ENCODE results near the gene SDHB. TPM values are rescaled to one million over a fixed set of nuclear protein-coding genes. Genes with fewer than 3 reads are reported as not detected.

Gene SDHB
- polyA plus RNA-seq, 1 donor (not counting 4 experiments of a cell fraction or from before 2014, with no cell fraction given) = 228 TPM

DNA sequence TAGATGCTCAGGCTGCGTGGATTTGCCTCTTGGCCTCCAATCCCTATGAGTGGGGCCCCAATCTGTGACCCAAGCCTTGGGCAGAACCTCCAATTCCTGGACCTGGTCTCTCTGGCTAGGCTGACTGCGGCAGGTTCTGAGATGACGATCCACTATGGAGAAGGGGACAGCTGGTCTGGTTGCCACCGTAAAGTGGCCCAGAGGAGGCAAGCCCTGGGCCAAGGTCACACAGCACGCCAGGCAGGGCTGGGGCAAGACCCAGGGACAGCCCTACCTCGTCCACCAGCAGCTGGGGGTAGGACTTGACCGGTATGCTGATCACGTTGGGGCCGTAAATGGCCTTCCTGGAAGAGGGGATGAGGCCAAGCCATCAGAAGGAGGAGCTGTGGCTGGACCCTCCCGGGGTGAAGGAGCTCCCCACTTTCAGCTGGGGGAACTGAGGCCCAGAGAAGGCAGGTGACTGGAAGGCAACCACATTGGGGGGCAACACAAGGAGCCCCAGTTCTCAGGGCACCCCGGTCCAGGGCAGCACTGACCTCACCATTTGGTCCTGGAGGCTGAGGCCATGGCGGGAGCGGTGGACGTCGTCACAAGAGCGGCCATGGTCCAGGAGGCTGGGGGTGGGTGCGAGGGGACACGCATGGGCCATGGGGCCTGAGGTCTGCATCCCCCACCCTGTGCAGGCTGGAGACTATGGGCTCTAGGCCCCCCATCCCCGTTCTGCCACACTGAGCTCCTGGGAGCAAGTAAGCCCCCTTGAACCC is 51.9 kb downstream of the SDHB start:
- FAIRE-seq (no peak), DNase-seq (ENCODE audit: low read depth, low spot score) (no peak)
- no peak overlapping the region for H3K27ac ChIP-seq (ENCODE audit: control insufficient read depth, insufficient read depth, low read length)
- peaks cover 13% of the 10 kb centered on the region for H3K4me1 ChIP-seq (ENCODE audit: control insufficient read depth, extremely low read depth, insufficient read depth, low read length)
- dilution Hi-C loops (cut with MboI; ENCODE audit: extremely low pct_ligation_motif_present, low sequenced_read_pairs) = no loop called here
- H2AFZ ChIP-seq (ENCODE audit: control insufficient read depth, low read length) = no peak overlapping the region
- peaks cover 4% of the 10 kb centered on the region for H4K20me1 ChIP-seq (ENCODE audit: control insufficient read depth, extremely low read depth, insufficient read depth, low read length)
- H3K36me3 ChIP-seq (ENCODE audit: control insufficient read depth in 2 of 2, extremely low read depth in 1 of 2, insufficient read depth in 2 of 2, low read length in 2 of 2) = peaks cover 38 to 42% of the 10 kb centered on the region in 2 experiments
- H3K9ac ChIP-seq (ENCODE audit: control insufficient read depth, extremely low read depth, insufficient read depth, low read length) = no peak overlapping the region
- H3K4me3 ChIP-seq (ENCODE audit: control insufficient read depth in 2 of 3, extremely low read depth in 1 of 3, insufficient read depth in 2 of 3, low read depth in 1 of 3, low read length in 3 of 3) = no peak overlapping the region
- peaks cover under 1% of the 10 kb centered on the region for H3K79me2 ChIP-seq (ENCODE audit: control insufficient read depth, insufficient read depth, low read length)
- no peaks in the 10 kb centered on the region for H3K27me3 ChIP-seq (ENCODE audit: control insufficient read depth, extremely low read depth, insufficient read depth, low read length)
- no peaks in the 10 kb centered on the region for H3K9me3 ChIP-seq (ENCODE audit: control insufficient read depth, low read depth, low read length)
- H3K9me1 ChIP-seq (ENCODE audit: control insufficient read depth, extremely low read depth, insufficient read depth, low read length) = peaks cover 5% of the 10 kb centered on the region
- TF ChIP-seq, protein P1, sequence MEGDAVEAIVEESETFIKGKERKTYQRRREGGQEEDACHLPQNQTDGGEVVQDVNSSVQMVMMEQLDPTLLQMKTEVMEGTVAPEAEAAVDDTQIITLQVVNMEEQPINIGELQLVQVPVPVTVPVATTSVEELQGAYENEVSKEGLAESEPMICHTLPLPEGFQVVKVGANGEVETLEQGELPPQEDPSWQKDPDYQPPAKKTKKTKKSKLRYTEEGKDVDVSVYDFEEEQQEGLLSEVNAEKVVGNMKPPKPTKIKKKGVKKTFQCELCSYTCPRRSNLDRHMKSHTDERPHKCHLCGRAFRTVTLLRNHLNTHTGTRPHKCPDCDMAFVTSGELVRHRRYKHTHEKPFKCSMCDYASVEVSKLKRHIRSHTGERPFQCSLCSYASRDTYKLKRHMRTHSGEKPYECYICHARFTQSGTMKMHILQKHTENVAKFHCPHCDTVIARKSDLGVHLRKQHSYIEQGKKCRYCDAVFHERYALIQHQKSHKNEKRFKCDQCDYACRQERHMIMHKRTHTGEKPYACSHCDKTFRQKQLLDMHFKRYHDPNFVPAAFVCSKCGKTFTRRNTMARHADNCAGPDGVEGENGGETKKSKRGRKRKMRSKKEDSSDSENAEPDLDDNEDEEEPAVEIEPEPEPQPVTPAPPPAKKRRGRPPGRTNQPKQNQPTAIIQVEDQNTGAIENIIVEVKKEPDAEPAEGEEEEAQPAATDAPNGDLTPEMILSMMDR (optimal IDR thresholded peaks at IDR 0.05 in 1 of 3, IDR thresholded peaks at IDR 0.05 in 1 of 3, conservative IDR thresholded peaks at IDR 0.05 in 1 of 3; ENCODE audit: extremely low read depth in 1 of 3, insufficient read depth in 2 of 3, low read length in 3 of 3) = no peak
- no peak for TF ChIP-seq EZH2 (IDR thresholded peaks at IDR 0.05; ENCODE audit: low read length)
- no peak overlapping the region for H3K4me2 ChIP-seq (ENCODE audit: control insufficient read depth, extremely low read depth, insufficient read depth, low read depth, low read length)

DNA sequence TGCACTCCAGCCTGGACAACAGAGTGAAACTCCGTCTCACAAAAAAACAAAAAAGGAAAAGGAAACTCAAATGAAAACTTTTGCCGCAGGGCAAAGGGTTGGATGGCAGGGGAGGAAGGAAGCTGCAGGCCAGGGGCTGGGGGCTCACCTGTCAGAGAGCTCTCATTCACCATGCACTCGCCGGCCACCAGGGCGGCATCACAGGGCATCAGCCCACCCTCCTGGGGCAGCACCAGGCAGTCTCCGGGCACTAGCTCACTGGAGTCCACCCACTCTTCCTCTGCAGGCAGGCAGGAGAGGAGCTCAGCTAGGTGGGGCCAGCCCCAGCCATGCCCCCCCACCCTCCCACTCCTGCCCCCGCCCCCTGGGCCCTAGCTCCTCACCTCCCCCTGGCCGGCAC is 54.0 kb downstream of the SDHB start:
- DNase-seq (ENCODE audit: low read depth, low spot score) (no peak), FAIRE-seq (no peak)
- Histone ChIP-seq H3K27me3 (ENCODE audit: control insufficient read depth, extremely low read depth, insufficient read depth, low read length) (no peaks in the 10 kb centered on the region), H4K20me1 (ENCODE audit: control insufficient read depth, extremely low read depth, insufficient read depth, low read length) (peaks cover 4% of the 10 kb centered on the region), H3K4me3 (ENCODE audit: control insufficient read depth in 2 of 3, extremely low read depth in 1 of 3, insufficient read depth in 2 of 3, low read depth in 1 of 3, low read length in 3 of 3) (no peak overlapping the region), H3K9me3 (ENCODE audit: control insufficient read depth, low read depth, low read length) (no peaks in the 10 kb centered on the region), H3K36me3 (ENCODE audit: control insufficient read depth in 2 of 2, extremely low read depth in 1 of 2, insufficient read depth in 2 of 2, low read length in 2 of 2) (peaks cover 33 to 43% of the 10 kb centered on the region in 2 experiments), H3K27ac (ENCODE audit: control insufficient read depth, insufficient read depth, low read length) (no peak overlapping the region), H3K4me2 (ENCODE audit: control insufficient read depth, extremely low read depth, insufficient read depth, low read depth, low read length) (no peak overlapping the region), H3K9ac (ENCODE audit: control insufficient read depth, extremely low read depth, insufficient read depth, low read length) (no peak overlapping the region), H3K79me2 (ENCODE audit: control insufficient read depth, insufficient read depth, low read length) (no peaks in the 10 kb centered on the region), H2AFZ (ENCODE audit: control insufficient read depth, low read length) (no peak overlapping the region), H3K9me1 (ENCODE audit: control insufficient read depth, extremely low read depth, insufficient read depth, low read length) (peaks cover 5% of the 10 kb centered on the region), H3K4me1 (ENCODE audit: control insufficient read depth, extremely low read depth, insufficient read depth, low read length) (peaks cover 16% of the 10 kb centered on the region)
- dilution Hi-C loops (cut with MboI; ENCODE audit: extremely low pct_ligation_motif_present, low sequenced_read_pairs) = no loop called here
- TF ChIP-seq, protein P1 (optimal IDR thresholded peaks at IDR 0.05 in 1 of 3, IDR thresholded peaks at IDR 0.05 in 1 of 3, conservative IDR thresholded peaks at IDR 0.05 in 1 of 3; ENCODE audit: extremely low read depth in 1 of 3, insufficient read depth in 2 of 3, low read length in 3 of 3) = no peak
- no peak for TF ChIP-seq EZH2 (IDR thresholded peaks at IDR 0.05; ENCODE audit: low read length)

Measured in keratinocyte (primary cell).